Endothelial cell of umbilical vein (primary cell): ENCODE measurements around the gene PTDSS2. TPM values are rescaled to one million over a fixed set of nuclear protein-coding genes. Genes with fewer than 3 reads are reported as not detected.

Source experiments
- BruUV-seq: library from RNA; stranded (reverse); fragments of 400-500 nt; replicated peaks from 2 replicates; lab custom pipeline; 2021; lab: Mats Ljungman, UMichigan
- CTCF ChIA-PET: fragments of 300-600, 350-600 bp; sonication (Branson Sonifier 250); formaldehyde crosslinking; loops from one replicate; lab custom pipeline; 2021; ENCODE audit warnings: antibody characterized with exemption, inconsistent platforms; lab: Charles Lee
- POLR2A ChIA-PET: fragments of 300-600, 350-600 bp; sonication (Branson Sonifier 250); formaldehyde crosslinking; loops from one replicate; lab custom pipeline; 2021; ENCODE audit warnings: antibody characterized with exemption, inconsistent platforms; lab: Charles Lee
- DNase-seq: peaks from one replicate; pipeline ENCODE4 v3.0.0-alpha.2; 2011; ENCODE audit warnings: low read depth, low spot score
- FAIRE-seq: peaks from 2 replicates; lab custom pipeline; 2011; peaks lifted over from hg19 to GRCh38; lab: Jason Lieb, UNC
- H2AFZ ChIP-seq: 2 replicates; pipeline ENCODE4 v1.6.0; 2012; ENCODE audit warnings: low read depth, low read length, control low read depth, inconsistent platforms
- H3K27ac ChIP-seq: 2 replicates; pipeline ENCODE4 v1.5.1; 2011; ENCODE audit warnings: low read depth, mild to moderate bottlenecking, control low read depth, low read length, moderate library complexity; ENCODE audit not compliant: insufficient read depth
- H3K27me3 ChIP-seq, 2 experiments: 2 replicates each; pipeline versions ENCODE4 v1.6.0 to v1.6.1; 2011; ENCODE audit warnings: low read length in 2 of 2, mixed read lengths in 1 of 2; ENCODE audit not compliant: control insufficient read depth in 2 of 2, insufficient read depth in 2 of 2
- H3K36me3 ChIP-seq, 2 experiments: 2 replicates in 1 of 2; 3 replicates in 1 of 2; pipeline ENCODE4 v1.5.1; 2011; ENCODE audit warnings: low read length in 2 of 2, mild to moderate bottlenecking in 1 of 2, moderate library complexity in 1 of 2; ENCODE audit not compliant: control insufficient read depth in 2 of 2, insufficient read depth in 2 of 2; ENCODE audit errors: extremely low read depth in 1 of 2
- H3K4me1 ChIP-seq: 3 replicates; pipeline ENCODE4 v1.5.1; 2011; ENCODE audit warnings: mild to moderate bottlenecking, low read length; ENCODE audit not compliant: control insufficient read depth, insufficient read depth; ENCODE audit errors: extremely low read depth
- H3K4me2 ChIP-seq: 2 replicates; pipeline ENCODE4 v1.6.1; 2011; ENCODE audit warnings: low read length, control low read depth, mixed read lengths; ENCODE audit not compliant: insufficient read depth
- H3K4me3 ChIP-seq, 3 experiments: fragments of 200-600 bp in 1 of 3; sonication (generic), shearing (Covaris generic) in 1 of 3; replicated peaks in 1 of 3; 2 replicates each; pipeline ENCODE4 v1.5.1; 2011 to 2016; ENCODE audit warnings: control low read depth in 3 of 3, low read length in 3 of 3, mild to moderate bottlenecking in 2 of 3, inconsistent platforms in 1 of 3, low read depth in 1 of 3, moderate library complexity in 1 of 3; ENCODE audit not compliant: insufficient read depth in 1 of 3
- H3K79me2 ChIP-seq: 2 replicates; pipeline ENCODE4 v1.6.0; 2012; ENCODE audit warnings: low read length, inconsistent platforms; ENCODE audit not compliant: control insufficient read depth, insufficient read depth
- H3K9ac ChIP-seq: replicated peaks from 2 replicates; pipeline ENCODE3; 2011; ENCODE audit warnings: low read length, control low read depth; ENCODE audit not compliant: insufficient read depth; ENCODE audit errors: extremely low read depth
- H3K9me1 ChIP-seq: replicated peaks from 3 replicates; pipeline ENCODE4 v1.6.0; 2011; ENCODE audit warnings: mild to moderate bottlenecking, low read length; ENCODE audit not compliant: control insufficient read depth, insufficient read depth; ENCODE audit errors: extremely low read depth
- H3K9me3 ChIP-seq: replicated peaks from 2 replicates; pipeline ENCODE4 v1.5.1; 2012; ENCODE audit warnings: low read length, inconsistent platforms; ENCODE audit not compliant: control insufficient read depth, insufficient read depth
- H4K20me1 ChIP-seq: replicated peaks from 2 replicates; pipeline ENCODE3; 2011; ENCODE audit warnings: mild to moderate bottlenecking, low read length; ENCODE audit not compliant: control insufficient read depth, insufficient read depth; ENCODE audit errors: extremely low read depth
- EZH2 ChIP-seq: IDR thresholded peaks from 2 replicates; pipeline ENCODE4 v1.6.1; 2012; ENCODE audit warnings: borderline replicate concordance, low read depth, mild to moderate bottlenecking, moderate library complexity, low read length, inconsistent platforms; ENCODE audit not compliant: severe bottlenecking
- FOS ChIP-seq: IDR thresholded peaks from 2 replicates; pipeline ENCODE4 v1.6.1; 2011; ENCODE audit warnings: mild to moderate bottlenecking, low read length, moderate library complexity, borderline replicate concordance; ENCODE audit not compliant: insufficient read depth
- GATA2 ChIP-seq: IDR thresholded peaks from 2 replicates; pipeline ENCODE4 v1.7.0; 2011; ENCODE audit warnings: low read depth, mild to moderate bottlenecking, moderate library complexity, mixed read lengths, low read length; ENCODE audit not compliant: insufficient read length, insufficient read depth
- JUN ChIP-seq: IDR thresholded peaks from 2 replicates; pipeline ENCODE4 v1.6.1; 2011; ENCODE audit warnings: borderline replicate concordance, low read depth; ENCODE audit not compliant: insufficient read length, insufficient read depth
- MYC ChIP-seq: IDR thresholded peaks from one replicate; pipeline ENCODE4 v1.6.1; 2011; ENCODE audit warnings: mild to moderate bottlenecking, low read depth, low read length
- POLR2A ChIP-seq: IDR thresholded peaks from 2 replicates; pipeline ENCODE4 v1.6.1; 2012; ENCODE audit warnings: low read depth, mild to moderate bottlenecking, control low read depth, low read length
- POLR2AphosphoS5 ChIP-seq: IDR thresholded peaks from 2 replicates; pipeline ENCODE4 v1.6.1; 2012; ENCODE audit warnings: low read depth, mild to moderate bottlenecking, control low read depth, low read length, moderate library complexity; ENCODE audit not compliant: insufficient read depth
- dilution Hi-C: fragments of 300-500 bp; cut with MboI; formaldehyde crosslinking; loops from one replicate; pipeline ENCODE4 v1.15.0; 2019; ENCODE audit warnings: low sequenced_read_pairs; ENCODE audit not compliant: extremely low pct_ligation_motif_present
- intact Hi-C: fragments of 100-400 bp; cut with micrococcal nuclease; formaldehyde crosslinking; loops from one replicate; pipeline ENCODE4 v1.10.0; 2022
- polyA plus RNA-seq, 4 experiments: library from polyadenylated mRNA; depleted of rRNA in 3 of 4; stranded (reverse) in 3 of 4; unstranded in 1 of 4; fragments of >200 nt; gene quantifications; 2 replicates each; pipeline versions ENCODE4 v1.2.1 to v1.2.3, GENCODE V29; 2011 to 2012; ENCODE audit warnings: missing spikeins in 1 of 4
- total RNA-seq: library from RNA; stranded (reverse); gene quantifications from 2 replicates; pipeline ENCODE4 v1.2.3, GENCODE V29; 2021
- TF ChIP-seq, protein P1 (sequence below), 2 donors: IDR thresholded peaks; 1 replicate in 1 of 2; 2 replicates in 1 of 2; pipeline ENCODE4 v1.5.1; 2011; ENCODE audit warnings: low read length in 2 of 2, mild to moderate bottlenecking in 2 of 2, moderate library complexity in 2 of 2, control low read depth in 1 of 2, inconsistent platforms in 1 of 2, low read depth in 1 of 2; ENCODE audit not compliant: insufficient read depth in 1 of 2; ENCODE audit errors: extremely low read depth in 1 of 2
- TF ChIP-seq, protein P2 (sequence below): IDR thresholded peaks from 2 replicates; pipeline ENCODE4 v1.6.1; 2011; ENCODE audit not compliant: insufficient read depth, insufficient read length

The PTDSS2 gene
- total and polyA plus RNA-seq, 2 donors (not counting 3 experiments of a cell fraction or from before 2014, with no cell fraction given), result 41.4 to 46.8 TPM

DNA sequence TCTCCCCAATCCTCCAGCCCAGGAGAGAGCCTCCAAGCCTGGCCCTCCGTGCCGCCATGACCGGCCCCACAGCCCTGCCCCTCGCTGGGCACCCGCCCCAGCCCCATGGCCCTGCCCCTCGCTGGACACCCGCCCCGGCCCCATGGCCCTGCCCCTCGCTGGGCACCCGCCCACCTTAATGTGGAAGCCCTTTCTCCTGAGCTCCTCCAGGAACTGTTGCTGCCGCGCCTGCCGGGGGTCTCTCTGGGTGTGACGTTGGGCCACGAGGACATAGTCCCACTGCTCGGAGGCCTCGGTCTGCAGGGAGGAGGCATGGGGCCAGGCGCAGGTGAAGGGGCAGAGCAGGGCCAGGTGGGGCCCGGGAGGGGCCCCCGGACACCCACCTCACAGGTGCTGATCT, 16.4 kb upstream of the PTDSS2 start:
- no peak for FAIRE-seq
- Histone ChIP-seq H3K4me3 (no peak overlapping the region), H3K9ac (no peak overlapping the region), H3K36me3 (no peaks in the 10 kb centered on the region), H3K4me2 (no peak overlapping the region), H4K20me1 (no peaks in the 10 kb centered on the region), H2AFZ (no peak overlapping the region), H3K9me1 (no peaks in the 10 kb centered on the region), H3K4me1 (no peaks in the 10 kb centered on the region), H3K9me3 (no peaks in the 10 kb centered on the region), H3K27ac (no peak overlapping the region), H3K79me2 (no peaks in the 10 kb centered on the region), H3K27me3 (no peaks in the 10 kb centered on the region)
- ChIA-PET POLR2A (no interaction called here), CTCF (interaction anchor here (1.7 kb wide), 1 partner anchor 14 kb away, joined by 8 read pairs; no protein-coding TSS in a partner anchor)
- no peak for DNase-seq
- intact Hi-C loops (no loop called here), dilution Hi-C loops (no loop called here)
- no TSS peak for BruUV-seq
- TF ChIP-seq JUN, result no peak
- no peak for TF ChIP-seq EZH2
- no peak for TF ChIP-seq POLR2AphosphoS5
- TF ChIP-seq FOS, result no peak
- no peak for TF ChIP-seq GATA2
- TF ChIP-seq, protein P1, sequence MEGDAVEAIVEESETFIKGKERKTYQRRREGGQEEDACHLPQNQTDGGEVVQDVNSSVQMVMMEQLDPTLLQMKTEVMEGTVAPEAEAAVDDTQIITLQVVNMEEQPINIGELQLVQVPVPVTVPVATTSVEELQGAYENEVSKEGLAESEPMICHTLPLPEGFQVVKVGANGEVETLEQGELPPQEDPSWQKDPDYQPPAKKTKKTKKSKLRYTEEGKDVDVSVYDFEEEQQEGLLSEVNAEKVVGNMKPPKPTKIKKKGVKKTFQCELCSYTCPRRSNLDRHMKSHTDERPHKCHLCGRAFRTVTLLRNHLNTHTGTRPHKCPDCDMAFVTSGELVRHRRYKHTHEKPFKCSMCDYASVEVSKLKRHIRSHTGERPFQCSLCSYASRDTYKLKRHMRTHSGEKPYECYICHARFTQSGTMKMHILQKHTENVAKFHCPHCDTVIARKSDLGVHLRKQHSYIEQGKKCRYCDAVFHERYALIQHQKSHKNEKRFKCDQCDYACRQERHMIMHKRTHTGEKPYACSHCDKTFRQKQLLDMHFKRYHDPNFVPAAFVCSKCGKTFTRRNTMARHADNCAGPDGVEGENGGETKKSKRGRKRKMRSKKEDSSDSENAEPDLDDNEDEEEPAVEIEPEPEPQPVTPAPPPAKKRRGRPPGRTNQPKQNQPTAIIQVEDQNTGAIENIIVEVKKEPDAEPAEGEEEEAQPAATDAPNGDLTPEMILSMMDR (IDR thresholded peaks at IDR 0.05; ENCODE audit: extremely low read depth in 1 of 2, insufficient read depth in 1 of 2, low read depth in 1 of 2, low read length in 2 of 2), result no peak
- TF ChIP-seq POLR2A, result no peak
- TF ChIP-seq, protein P2, sequence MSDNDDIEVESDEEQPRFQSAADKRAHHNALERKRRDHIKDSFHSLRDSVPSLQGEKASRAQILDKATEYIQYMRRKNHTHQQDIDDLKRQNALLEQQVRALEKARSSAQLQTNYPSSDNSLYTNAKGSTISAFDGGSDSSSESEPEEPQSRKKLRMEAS, result no peak
- TF ChIP-seq MYC, result no peak
